H9 (cell line): ENCODE results near the gene PRR5L. TPM values are rescaled to one million over a fixed set of nuclear protein-coding genes. Genes with fewer than 3 reads are reported as not detected.

Source experiments
- DNase-seq: peaks from one replicate; pipeline ENCODE4 v3.0.0-alpha.2; 2017
- H2AFZ ChIP-seq: one replicate; pipeline ENCODE4 v1.6.1; 2013; ENCODE audit warnings: mild to moderate bottlenecking, low read length, control low read depth, moderate library complexity
- H2AK5ac ChIP-seq: 2 replicates; pipeline ENCODE4 v1.6.1; 2013; ENCODE audit warnings: low read length, control low read depth, mixed read lengths; ENCODE audit not compliant: insufficient read length
- H2BK120ac ChIP-seq: one replicate; pipeline ENCODE4 v1.6.1; 2013; ENCODE audit warnings: low read depth, mild to moderate bottlenecking, low read length, control low read depth, inconsistent platforms; ENCODE audit not compliant: poor library complexity, severe bottlenecking
- H2BK12ac ChIP-seq: 2 replicates; pipeline ENCODE4 v1.6.1; 2013; ENCODE audit warnings: low read length, control low read depth, mixed read lengths, low read depth; ENCODE audit not compliant: insufficient read length
- H2BK15ac ChIP-seq: 2 replicates; pipeline ENCODE4 v1.6.1; 2013; ENCODE audit warnings: low read depth, low read length, control low read depth
- H2BK20ac ChIP-seq: one replicate; pipeline ENCODE4 v1.6.1; 2013; ENCODE audit warnings: low read depth, mild to moderate bottlenecking, low read length, control low read depth, inconsistent platforms; ENCODE audit not compliant: poor library complexity, severe bottlenecking
- H2BK5ac ChIP-seq: 2 replicates; pipeline ENCODE4 v1.6.1; 2013; ENCODE audit warnings: low read length, control low read depth, mixed read lengths; ENCODE audit not compliant: insufficient read length
- H3K14ac ChIP-seq: 2 replicates; pipeline ENCODE4 v1.6.1; 2013; ENCODE audit warnings: low read length, control low read depth; ENCODE audit not compliant: insufficient read depth
- H3K18ac ChIP-seq: 2 replicates; pipeline ENCODE4 v1.6.1; 2013; ENCODE audit warnings: low read depth, mild to moderate bottlenecking, mixed read lengths, low read length, control low read depth; ENCODE audit not compliant: insufficient read length
- H3K23ac ChIP-seq: 2 replicates; pipeline ENCODE4 v1.6.1; 2013; ENCODE audit warnings: low read length, control low read depth, mixed read lengths, low read depth; ENCODE audit not compliant: insufficient read length
- H3K23me2 ChIP-seq: 2 replicates; pipeline ENCODE4 v1.6.1; 2013; ENCODE audit warnings: low read depth, mild to moderate bottlenecking, mixed read lengths, low read length, control low read depth; ENCODE audit not compliant: insufficient read length, poor library complexity, severe bottlenecking
- H3K27ac ChIP-seq: 2 replicates; pipeline ENCODE4 v1.5.1; 2013; ENCODE audit warnings: low read length, control low read depth, mixed read lengths, low read depth; ENCODE audit not compliant: insufficient read length
- H3K27me3 ChIP-seq: 2 replicates; pipeline ENCODE4 v1.6.1; 2013; ENCODE audit warnings: low read length, control low read depth, inconsistent platforms; ENCODE audit not compliant: insufficient read depth
- H3K4ac ChIP-seq: 2 replicates; pipeline ENCODE4 v1.6.1; 2013; ENCODE audit warnings: low read depth, mild to moderate bottlenecking, control low read depth, inconsistent platforms, low read length, moderate library complexity
- H3K4me1 ChIP-seq: 2 replicates; pipeline ENCODE4 v1.6.1; 2013; ENCODE audit warnings: low read length, control low read depth, inconsistent platforms; ENCODE audit not compliant: insufficient read depth
- H3K4me2 ChIP-seq: 2 replicates; pipeline ENCODE4 v1.6.1; 2013; ENCODE audit warnings: low read length, control low read depth, mixed read lengths; ENCODE audit not compliant: insufficient read length, insufficient read depth
- H3K56ac ChIP-seq: 2 replicates; pipeline ENCODE4 v1.6.1; 2013; ENCODE audit warnings: low read depth, mild to moderate bottlenecking, mixed read lengths, low read length, control low read depth; ENCODE audit not compliant: insufficient read length
- H3K79me1 ChIP-seq: 2 replicates; pipeline ENCODE4 v1.6.1; 2013; ENCODE audit warnings: low read depth, mild to moderate bottlenecking, moderate library complexity, low read length, control low read depth, inconsistent platforms; ENCODE audit not compliant: insufficient read depth, poor library complexity, severe bottlenecking
- H3K79me2 ChIP-seq: 2 replicates; pipeline ENCODE4 v1.6.1; 2013; ENCODE audit warnings: low read length, control low read depth, inconsistent platforms; ENCODE audit not compliant: insufficient read depth
- H3K9ac ChIP-seq: 2 replicates; pipeline ENCODE4 v1.6.1; 2013; ENCODE audit warnings: low read length, control low read depth, mixed read lengths; ENCODE audit not compliant: insufficient read length; ENCODE audit errors: extremely low read depth
- H3K9me3 ChIP-seq: one replicate; pipeline ENCODE4 v1.6.1; 2013; ENCODE audit warnings: low read depth, low read length, inconsistent platforms; ENCODE audit not compliant: control insufficient read depth
- H3T11ph ChIP-seq: one replicate; pipeline ENCODE4 v1.6.1; 2013; ENCODE audit warnings: mild to moderate bottlenecking, low read length, control low read depth, inconsistent platforms
- H4K20me1 ChIP-seq: one replicate; pipeline ENCODE4 v1.6.1; 2013; ENCODE audit not compliant: control insufficient read depth, insufficient read length, insufficient read depth
- H4K5ac ChIP-seq: 2 replicates; pipeline ENCODE4 v1.6.1; 2013; ENCODE audit warnings: low read depth, mild to moderate bottlenecking, mixed read lengths, low read length, control low read depth; ENCODE audit not compliant: insufficient read length
- H4K8ac ChIP-seq: replicated peaks from 2 replicates; pipeline ENCODE4 v1.6.1; 2013; ENCODE audit warnings: low read length, control low read depth, mixed read lengths, low read depth; ENCODE audit not compliant: insufficient read length
- H4K91ac ChIP-seq: 2 replicates; pipeline ENCODE4 v1.6.1; 2013; ENCODE audit warnings: low read depth, mild to moderate bottlenecking, moderate library complexity, mixed read lengths, low read length, control low read depth; ENCODE audit not compliant: insufficient read length
- H3K27ac Mint-ChIP-seq, 3 experiments: 2 replicates in 2 of 3; 3 replicates in 1 of 3; pipeline ENCODE4 v1.8.0; 2020 to 2021; ENCODE audit warnings: mixed read lengths in 3 of 3, mild to moderate bottlenecking in 1 of 3, moderate library complexity in 1 of 3
- H3K27me3 Mint-ChIP-seq: 2 replicates; pipeline ENCODE4 v1.8.0; 2021; ENCODE audit warnings: low read depth, mild to moderate bottlenecking, moderate library complexity, mixed read lengths
- H3K36me3 Mint-ChIP-seq, 3 experiments: 2 replicates in 2 of 3; 3 replicates in 1 of 3; pipeline ENCODE4 v1.8.0; 2020 to 2021; ENCODE audit warnings: low read depth in 3 of 3, mixed read lengths in 3 of 3; ENCODE audit not compliant: insufficient read depth in 1 of 3
- H3K4me1 Mint-ChIP-seq, 2 experiments: 2 replicates each; pipeline ENCODE4 v1.8.0; 2020; ENCODE audit warnings: mixed read lengths in 2 of 2
- H3K4me3 Mint-ChIP-seq, 2 experiments: 2 replicates in 1 of 2; 3 replicates in 1 of 2; pipeline ENCODE4 v1.8.0; 2020 to 2021; ENCODE audit warnings: mild to moderate bottlenecking in 2 of 2, mixed read lengths in 2 of 2, moderate library complexity in 1 of 2
- H3K9me3 Mint-ChIP-seq, 2 experiments: 2 replicates in 1 of 2; 3 replicates in 1 of 2; pipeline ENCODE4 v1.8.0; 2020; ENCODE audit warnings: mild to moderate bottlenecking in 2 of 2, mixed read lengths in 2 of 2, moderate library complexity in 1 of 2
- CTCF ChIP-seq: fragments of 200-600 bp; sonication (generic); conservative IDR thresholded peaks from 3 replicates; pipeline ENCODE4 v1.8.0; 2021; ENCODE audit warnings: antibody characterized with exemption, mild to moderate bottlenecking
- WGBS: extraction: QIAGEN DNeasy Blood & Tissue Kit; methylation state at CpG from one replicate; pipeline ENCODE4 v1.1.7; 2013; ENCODE audit warnings: missing lambda C conversion rate, low lambda C conversion rate, mixed read lengths; ENCODE audit not compliant: insufficient read length; ENCODE audit errors: extremely low coverage; 5-methylcytosine and 5-hydroxymethylcytosine counted together
- total RNA-seq: library from RNA; stranded (reverse); gene quantifications from 2 replicates; pipeline ENCODE4 v1.2.1, GENCODE V29; 2021

Gene PRR5L
- total RNA-seq, 1 experiment from 2014 or later: 5.6 TPM

GRCh38 chr11:36345535-36346141 lies 49.5 kb downstream of the PRR5L start:
- Histone ChIP-seq H2BK20ac (no peak overlapping the region), H2BK15ac (no peak overlapping the region), H3K23me2 (no peaks in the 10 kb centered on the region), H3K9ac (no peak overlapping the region), H3K4me2 (no peak overlapping the region), H2BK5ac (no peak overlapping the region), H2AFZ (no peak overlapping the region), H3K14ac (no peak overlapping the region), H3K9me3 (no peaks in the 10 kb centered on the region), H3K23ac (no peak overlapping the region), H3K18ac (no peak overlapping the region), H3K4me1 (no peaks in the 10 kb centered on the region), H3K27ac (no peak overlapping the region), H4K8ac (no peak overlapping the region), H4K91ac (no peak overlapping the region), H2BK120ac (no peak overlapping the region), H3K79me2 (no peaks in the 10 kb centered on the region), H3K56ac (no peak overlapping the region), H3K4ac (no peak overlapping the region), H2BK12ac (no peak overlapping the region), H2AK5ac (no peak overlapping the region), H3T11ph (no peak overlapping the region), H3K27me3 (no peaks in the 10 kb centered on the region), H4K5ac (no peak overlapping the region), H3K79me1 (no peaks in the 10 kb centered on the region), H4K20me1 (no peaks in the 10 kb centered on the region)
- Mint-ChIP-seq H3K36me3 (no peaks in the 10 kb centered on the region), H3K27me3 (peaks cover 3% of the 10 kb centered on the region), H3K9me3 (no peaks in the 10 kb centered on the region), H3K27ac (no peak overlapping the region; a peak in 1 of 7 replicates), H3K4me1 (peaks cover 4 to 6% of the 10 kb centered on the region in 2 experiments; a peak in 3 of 4 replicates), H3K4me3 (no peak overlapping the region)
- no peak for TF ChIP-seq CTCF
- no CpG with 5 or more reads among the region's 7 CpGs for WGBS
- DNase-seq: no peak
